ENCODE measurements around the gene OR2A42.
"Not testable (repeated sequence)": the region's sequence is repeated elsewhere in the genome, so short reads cannot be mapped to it uniquely, and the experiment has no call there.

Gene OR2A42

GRCh38 chr7:144239365-144239764 lies at the start of gene OR2A42:
Gene OR2A42, minus strand, starts transcription at chr7:144239605. Its CDS starts 6,762 bp downstream, at chr7:144232843.
- not testable (repeated sequence) for DNase-seq

- not testable (repeated sequence) for DNase-seq
Observed at GRCh38 chr7:144287171-144287784, 47.9 kb upstream of the OR2A42 start.

DNA sequence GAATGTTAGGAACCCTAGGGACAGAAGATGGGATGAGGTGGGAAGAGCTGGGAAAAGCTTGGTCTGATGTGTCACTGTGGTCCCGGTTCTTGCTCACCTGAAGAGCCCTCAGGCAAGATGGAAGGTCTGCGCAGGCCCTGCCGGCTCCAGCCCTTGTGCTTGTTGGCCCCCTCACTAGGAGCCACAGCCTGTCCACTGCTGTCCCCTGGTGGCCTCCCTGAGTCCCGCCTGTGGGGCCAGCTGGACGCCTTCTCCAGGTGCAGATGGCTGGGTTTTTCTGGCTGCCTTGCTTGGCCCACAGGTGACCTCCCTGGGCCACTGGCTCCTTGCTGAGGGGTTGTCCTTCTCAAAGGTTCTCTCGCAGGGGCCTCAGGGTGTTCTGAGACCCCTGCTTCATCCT lies 44.3 kb upstream of the OR2A42 start:
- not testable (repeated sequence) for DNase-seq

DNA sequence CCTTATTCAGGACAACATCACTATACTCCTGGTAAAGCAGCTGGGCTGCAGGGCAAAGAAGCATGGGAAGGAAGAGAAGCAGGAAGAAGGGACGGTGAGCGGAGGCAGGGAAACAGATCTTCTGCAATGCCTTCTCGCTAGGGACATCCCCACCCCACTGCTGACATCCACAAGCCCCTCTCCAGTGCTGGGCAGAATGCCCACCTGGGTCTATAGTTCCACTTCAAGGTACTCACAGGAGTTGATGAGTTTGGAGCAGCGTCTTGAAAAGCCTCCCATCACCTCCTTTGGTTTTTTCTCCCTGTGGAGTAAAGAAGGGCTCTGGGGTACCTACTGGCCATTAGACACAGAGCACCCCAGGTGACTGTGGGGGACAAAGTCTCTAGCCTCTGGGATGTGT lies 43.1 kb upstream of the OR2A42 start:
- DNase-seq, result not testable (repeated sequence)

- DNase-seq, result not testable (repeated sequence)
Observed at GRCh38 chr7:144281981-144282380, 42.6 kb upstream of the OR2A42 start.

- not testable (repeated sequence) for DNase-seq
Observed at GRCh38 chr7:144280010-144280409, 40.6 kb upstream of the OR2A42 start.

DNA sequence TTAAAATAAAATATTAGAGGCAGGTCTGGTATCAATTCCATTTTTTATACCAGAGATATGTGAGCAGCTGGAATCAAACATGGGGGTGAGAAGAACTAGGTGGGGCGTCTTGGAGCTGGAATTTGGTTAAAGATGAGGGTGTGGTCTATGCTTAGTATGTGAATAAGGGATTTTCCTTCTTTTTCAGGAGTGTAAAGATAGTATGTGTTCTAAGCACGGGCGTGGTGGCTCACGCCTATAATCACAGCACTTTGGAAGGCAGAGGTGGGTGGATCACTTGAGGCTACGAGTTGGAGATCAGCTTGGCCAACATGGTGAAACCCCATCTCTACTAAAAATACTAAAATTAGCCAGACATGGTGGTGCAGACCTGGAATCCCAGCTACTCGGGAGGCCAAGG lies 35.9 kb upstream of the OR2A42 start:
- DNase-seq, result not testable (repeated sequence)

DNA sequence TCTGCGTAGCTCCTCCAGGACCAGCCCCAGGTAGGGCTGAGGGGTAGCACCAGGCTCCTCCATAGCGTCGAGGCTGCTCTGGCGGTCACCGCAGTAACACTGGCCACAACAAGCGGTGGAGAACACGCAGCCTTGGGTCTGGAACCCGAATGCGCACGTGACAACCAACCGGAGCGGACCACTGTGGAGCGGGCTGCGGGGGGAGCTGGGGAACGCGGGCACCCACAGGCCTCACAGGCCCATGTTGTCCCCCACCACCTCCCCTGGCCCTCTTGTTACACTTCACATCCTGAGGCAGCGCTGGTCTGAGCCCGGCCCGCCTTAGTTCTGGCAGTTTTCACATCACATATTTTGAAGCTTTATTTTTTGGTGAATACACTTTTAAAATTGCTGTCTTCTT lies 29.8 kb upstream of the OR2A42 start, which contains the start of gene CTAGE8:
Gene CTAGE8, minus strand, starts transcription at position 101 of the 400 bp plus-strand sequence. Its CDS starts 38 bp downstream, at position 63.
- DNase-seq, result not testable (repeated sequence)

DNA sequence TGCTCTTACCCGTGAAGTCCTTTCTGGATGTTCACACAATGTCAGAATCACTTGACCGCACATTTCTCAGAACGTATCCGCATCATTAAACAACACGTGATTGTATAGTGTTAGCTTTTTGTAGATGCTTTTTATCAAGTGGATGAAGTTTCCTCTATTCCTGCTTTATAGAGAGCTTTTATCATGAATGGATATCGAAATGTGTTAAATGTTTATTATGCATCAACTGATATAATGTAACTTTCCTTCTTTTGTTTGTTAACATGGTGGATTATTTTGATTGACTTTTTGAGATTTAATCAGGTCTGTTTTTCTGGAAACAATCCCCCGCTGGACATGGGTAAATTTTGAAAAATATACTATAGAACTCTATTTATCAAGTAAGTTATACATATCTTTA lies 25.3 kb upstream of the OR2A42 start, which contains the start of gene OR2A7:
Gene OR2A7, minus strand, starts transcription at position 101 of the 400 bp plus-strand sequence. CDS start 5,164 bp downstream, outside the sequence.
- DNase-seq, result not testable (repeated sequence)

- DNase-seq, result not testable (repeated sequence)
Observed at GRCh38 chr7:144262128-144262527, 22.7 kb upstream of the OR2A42 start.

- not testable (repeated sequence) for DNase-seq
Observed at GRCh38 chr7:144259067-144259466, 19.7 kb upstream of the OR2A42 start.

- DNase-seq, result no peak
Observed at GRCh38 chr7:144256112-144256511, 16.7 kb upstream of the OR2A42 start.

DNA sequence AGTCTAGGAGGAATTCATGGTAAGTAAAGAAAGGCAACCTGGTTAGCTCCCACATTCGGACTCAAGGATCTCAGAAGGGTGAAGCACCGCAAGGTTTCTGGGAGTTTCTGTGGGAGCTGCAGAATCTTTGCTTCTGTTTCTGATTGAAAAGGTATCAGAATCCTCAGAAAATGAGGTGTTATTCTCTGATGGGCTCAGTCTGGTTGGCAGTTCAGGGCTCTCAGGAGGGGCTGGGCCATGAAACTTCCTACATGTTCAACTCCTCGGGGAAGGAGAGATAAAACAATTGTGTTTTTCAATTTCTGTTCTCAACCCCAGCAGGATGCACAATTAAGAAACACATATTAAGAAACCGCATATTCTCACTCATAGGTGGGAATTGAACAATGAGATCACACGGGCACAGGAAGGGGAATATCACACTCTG lies 16.1 kb upstream of the OR2A42 start:
- no peak for DNase-seq

DNA sequence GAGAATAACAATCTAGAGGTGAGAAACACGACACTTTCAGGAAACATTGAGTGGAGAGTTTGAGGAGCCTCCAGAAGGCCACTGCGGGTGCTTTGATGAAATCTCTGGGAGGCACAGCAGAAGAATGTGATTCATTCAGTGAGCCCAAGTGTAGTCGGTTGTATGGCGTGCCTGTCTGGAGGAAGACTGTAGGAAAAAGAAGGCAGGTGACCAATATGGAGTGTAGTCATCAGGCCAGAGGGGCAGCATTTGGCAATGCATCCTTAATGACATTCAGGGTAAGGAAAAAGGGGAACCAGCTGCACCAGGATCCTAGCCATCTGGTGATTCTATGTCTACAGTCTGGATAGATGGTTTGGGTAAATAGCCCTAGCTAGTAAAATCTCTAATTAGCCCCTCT lies 12.9 kb upstream of the OR2A42 start:
- DNase-seq, result not testable (repeated sequence)

GRCh38 chr7:144247674-144248330 lies 8.4 kb upstream of the OR2A42 start:
- DNase-seq, result not testable (repeated sequence)

- not testable (repeated sequence) for DNase-seq
Observed at GRCh38 chr7:144246967-144247366, 7.6 kb upstream of the OR2A42 start.

DNA sequence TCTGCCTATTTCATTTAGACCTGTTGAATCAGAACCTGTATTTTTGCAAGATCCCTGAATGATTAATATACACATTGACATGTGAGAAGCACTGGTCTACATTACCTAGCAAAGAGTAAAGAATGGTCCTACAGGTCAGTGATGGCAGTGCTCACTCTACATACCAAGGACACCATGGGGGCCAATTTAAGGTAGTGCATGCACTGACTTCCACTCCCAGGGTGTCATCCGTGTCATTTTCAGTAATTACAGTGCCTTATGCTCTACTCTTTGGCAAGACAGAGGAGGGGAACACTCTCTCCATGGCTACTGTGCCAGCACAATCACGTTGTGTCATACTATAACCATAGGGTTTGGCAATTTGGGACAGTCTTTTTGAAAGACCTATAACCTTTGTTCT lies 6.0 kb upstream of the OR2A42 start:
- DNase-seq, result not testable (repeated sequence)

DNA sequence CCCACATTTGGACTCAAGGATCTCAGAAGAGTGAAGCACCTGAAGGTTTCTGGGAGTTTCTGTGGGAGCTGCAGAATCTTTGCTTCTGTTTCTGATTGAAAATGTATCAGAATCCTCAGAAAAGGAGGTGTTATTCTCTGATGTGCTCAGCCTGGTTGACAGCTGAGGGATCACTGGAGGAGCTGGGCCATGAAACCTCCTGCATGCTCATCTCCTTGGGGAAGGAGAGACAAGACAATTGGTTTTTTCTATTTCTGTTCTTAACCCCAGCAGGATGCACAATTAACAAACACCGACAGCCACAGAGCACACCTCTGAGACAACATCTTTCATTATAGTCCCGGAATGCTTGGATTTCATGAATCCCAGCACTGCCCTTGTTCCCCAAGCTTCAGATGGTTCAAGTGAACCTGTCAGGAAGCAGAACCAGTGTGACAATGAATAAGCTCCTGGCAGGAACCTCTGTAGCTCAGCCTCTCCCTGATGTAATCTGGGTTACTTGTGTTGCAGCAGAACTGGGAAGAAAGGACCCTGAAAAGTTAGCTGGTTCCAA lies 799 bp downstream of the OR2A42 start:
- not testable (repeated sequence) for DNase-seq

DNA sequence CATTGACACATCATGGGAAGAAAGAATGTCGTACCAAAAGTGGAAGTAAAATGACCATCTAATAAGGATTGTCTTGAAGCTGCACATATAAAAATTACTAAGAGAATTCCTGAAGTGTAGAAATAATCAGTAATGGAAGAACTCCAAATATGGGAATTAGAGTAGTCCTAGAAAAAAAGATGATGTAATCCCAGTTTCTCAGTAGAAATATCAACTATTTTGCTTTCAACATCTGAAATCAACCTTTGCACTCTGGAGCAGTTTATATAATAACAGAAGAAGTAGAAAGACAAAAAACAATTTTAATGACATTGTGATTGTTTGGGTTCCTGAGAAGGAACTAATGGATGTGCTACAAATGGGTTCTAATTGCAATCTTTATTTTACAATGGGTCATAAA lies 6.4 kb downstream of the OR2A42 start:
- not testable (repeated sequence) for DNase-seq

- DNase-seq, result not testable (repeated sequence)
Observed at GRCh38 chr7:144231027-144231426, 8.4 kb downstream of the OR2A42 start.

DNA sequence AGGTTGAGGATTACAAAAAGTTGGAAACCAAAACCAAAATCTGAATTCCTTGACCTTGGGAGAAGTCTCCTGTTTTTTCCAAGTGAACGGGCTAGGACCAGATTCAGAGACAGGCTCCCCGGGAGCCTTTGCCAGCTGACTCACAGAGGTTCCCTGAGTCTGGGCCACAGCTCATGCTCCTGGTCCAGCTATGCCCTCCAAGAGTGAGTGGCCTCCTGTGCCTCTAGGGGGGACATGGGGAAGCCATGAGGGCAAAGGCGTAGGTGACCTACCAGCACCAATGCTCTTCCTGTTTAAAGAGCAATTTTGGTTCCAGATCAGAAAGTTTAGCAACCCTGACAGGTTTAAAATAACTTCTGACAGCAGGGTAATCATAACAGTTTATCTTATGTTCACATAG lies 10.6 kb downstream of the OR2A42 start:
- DNase-seq, result not testable (repeated sequence)

GRCh38 chr7:144226866-144227265 lies 12.5 kb downstream of the OR2A42 start:
- DNase-seq, result not testable (repeated sequence)
